ENCODE results near the gene PKP4.

PKP4 gene

DNA sequence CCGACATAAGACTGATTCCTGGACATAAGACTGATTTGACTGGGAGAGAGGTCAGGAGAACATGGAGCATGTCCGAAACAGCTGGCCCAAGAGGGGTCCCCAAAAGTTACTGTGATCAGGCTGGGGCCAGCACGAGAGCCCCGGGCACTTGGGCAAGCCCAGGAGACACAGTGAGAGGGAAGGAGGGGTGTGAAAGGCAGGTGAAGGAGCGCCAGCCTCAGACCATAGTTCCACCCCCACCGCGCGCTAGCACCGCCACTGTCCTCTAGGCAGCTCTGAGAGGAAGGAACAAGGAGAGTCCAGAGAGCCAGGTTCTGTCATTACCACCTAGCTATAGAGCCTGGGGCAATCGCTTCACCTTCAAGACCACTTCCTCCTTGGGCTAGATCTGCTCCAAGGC is 260.2 kb downstream of the PKP4 start:
- TF ChIP-seq, protein P1, sequence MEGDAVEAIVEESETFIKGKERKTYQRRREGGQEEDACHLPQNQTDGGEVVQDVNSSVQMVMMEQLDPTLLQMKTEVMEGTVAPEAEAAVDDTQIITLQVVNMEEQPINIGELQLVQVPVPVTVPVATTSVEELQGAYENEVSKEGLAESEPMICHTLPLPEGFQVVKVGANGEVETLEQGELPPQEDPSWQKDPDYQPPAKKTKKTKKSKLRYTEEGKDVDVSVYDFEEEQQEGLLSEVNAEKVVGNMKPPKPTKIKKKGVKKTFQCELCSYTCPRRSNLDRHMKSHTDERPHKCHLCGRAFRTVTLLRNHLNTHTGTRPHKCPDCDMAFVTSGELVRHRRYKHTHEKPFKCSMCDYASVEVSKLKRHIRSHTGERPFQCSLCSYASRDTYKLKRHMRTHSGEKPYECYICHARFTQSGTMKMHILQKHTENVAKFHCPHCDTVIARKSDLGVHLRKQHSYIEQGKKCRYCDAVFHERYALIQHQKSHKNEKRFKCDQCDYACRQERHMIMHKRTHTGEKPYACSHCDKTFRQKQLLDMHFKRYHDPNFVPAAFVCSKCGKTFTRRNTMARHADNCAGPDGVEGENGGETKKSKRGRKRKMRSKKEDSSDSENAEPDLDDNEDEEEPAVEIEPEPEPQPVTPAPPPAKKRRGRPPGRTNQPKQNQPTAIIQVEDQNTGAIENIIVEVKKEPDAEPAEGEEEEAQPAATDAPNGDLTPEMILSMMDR (conservative IDR thresholded peaks at IDR 0.05), result no peak
- TF ChIP-seq ZFX (IDR thresholded peaks at IDR 0.05), result no peak
- H3K27ac ChIP-seq, result no peak overlapping the region

DNA sequence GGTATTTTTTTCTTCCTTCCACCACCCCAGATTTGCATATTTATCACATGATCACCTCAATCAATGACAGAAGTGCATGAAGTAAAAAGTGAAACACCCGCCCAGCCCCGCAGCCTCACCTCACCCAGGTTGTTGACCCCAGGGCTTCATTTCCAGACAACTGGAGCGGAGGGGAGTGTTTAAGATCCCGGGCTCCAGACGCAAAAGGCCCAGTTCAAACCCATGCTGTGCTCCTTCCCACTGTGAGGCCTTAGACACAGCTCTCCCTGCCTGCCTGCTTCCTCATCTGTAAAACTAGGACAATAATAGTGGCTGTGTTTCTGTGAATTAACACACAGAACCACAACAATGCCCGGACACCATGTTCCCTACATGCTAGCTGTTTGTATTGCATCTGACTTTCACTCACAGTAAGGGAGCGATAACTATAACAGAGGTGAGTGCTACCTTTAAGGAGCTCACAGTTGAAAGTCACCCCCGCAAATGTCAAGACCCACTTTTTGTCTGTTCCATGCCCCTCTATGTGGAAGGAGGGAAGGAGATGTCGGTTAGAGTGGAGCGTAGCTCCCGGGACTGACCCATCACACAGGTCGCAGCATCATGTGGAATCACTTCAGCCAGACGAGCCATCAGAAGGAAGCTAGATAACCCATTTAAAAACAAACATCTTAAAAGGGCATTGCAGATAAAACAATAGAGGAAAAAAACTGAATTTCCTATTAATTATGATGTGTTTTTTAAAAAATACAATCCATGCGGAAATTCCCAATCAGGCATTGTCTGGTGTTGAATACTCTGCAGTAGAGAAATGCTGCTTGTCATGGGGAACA is 260.8 kb downstream of the PKP4 start:
- TF ChIP-seq, protein P1 (conservative IDR thresholded peaks at IDR 0.05), result no peak
- TF ChIP-seq ZFX (IDR thresholded peaks at IDR 0.05), result no peak
- no peak overlapping the region for H3K27ac ChIP-seq

DNA sequence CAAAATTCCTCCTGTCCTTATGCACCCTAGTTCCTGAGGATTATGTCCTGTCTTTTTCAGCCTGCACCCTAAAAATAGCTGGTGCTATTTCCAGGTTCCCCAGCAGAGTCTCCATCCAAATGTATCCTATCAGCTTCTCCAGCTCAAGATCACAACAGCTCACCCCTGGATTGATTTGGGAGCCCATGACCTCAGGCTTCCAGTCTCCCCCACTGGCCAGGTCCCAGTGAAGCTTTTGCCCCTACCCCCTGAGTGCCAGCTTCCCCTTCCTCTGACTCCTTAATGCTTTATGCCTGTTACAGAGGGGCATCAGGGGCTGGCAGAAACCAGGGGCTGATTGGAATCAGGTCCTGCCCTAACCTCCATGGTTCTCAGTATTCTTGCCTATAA is 261.4 kb downstream of the PKP4 start:
- TF ChIP-seq, protein P1 (conservative IDR thresholded peaks at IDR 0.05), result no peak
- TF ChIP-seq ZFX (IDR thresholded peaks at IDR 0.05), result no peak
- H3K27ac ChIP-seq, result no peak overlapping the region

DNA sequence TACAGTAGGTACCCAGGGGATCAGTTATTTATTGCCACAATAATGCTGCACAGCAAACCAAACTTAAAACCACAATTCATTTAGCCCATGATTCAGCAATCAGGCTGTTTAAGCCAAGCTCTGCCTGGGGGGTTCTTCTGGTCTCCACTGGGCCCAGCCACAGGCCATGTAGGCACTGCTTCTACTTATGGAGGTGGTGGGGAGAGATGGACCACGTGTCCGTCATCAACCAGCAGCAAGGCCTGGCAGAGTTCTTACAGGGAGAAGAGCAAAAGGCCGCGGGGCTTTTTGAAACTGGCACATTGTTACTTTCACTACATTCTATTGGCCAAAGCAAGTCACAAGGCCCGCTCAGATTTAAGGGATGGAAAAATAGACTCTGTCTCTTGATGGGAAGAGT is 262.1 kb downstream of the PKP4 start:
- no peak overlapping the region for H3K27ac ChIP-seq
- TF ChIP-seq ZFX (IDR thresholded peaks at IDR 0.05), result no peak
- TF ChIP-seq, protein P1 (conservative IDR thresholded peaks at IDR 0.05), result no peak

DNA sequence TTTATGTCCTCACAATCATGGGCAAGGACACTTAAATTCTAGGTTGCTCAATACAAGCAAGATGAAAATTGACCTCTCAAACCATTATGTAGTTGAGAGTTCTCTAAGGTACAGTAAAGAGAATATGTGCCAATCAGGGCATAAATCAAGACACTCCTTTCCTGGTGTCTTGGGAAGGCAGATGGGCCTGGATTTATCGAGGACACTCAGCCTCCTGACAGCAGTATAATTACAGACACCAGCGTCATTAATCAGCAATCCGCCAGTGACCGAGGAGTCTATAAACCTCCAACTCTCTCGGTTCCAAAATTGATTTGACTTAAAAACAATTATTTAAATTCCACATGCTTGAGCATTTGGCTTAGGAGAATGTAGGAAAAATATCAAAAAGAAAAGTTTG is 262.7 kb downstream of the PKP4 start:
- TF ChIP-seq ZFX (IDR thresholded peaks at IDR 0.05), result no peak
- TF ChIP-seq, protein P1 (conservative IDR thresholded peaks at IDR 0.05), result no peak

DNA sequence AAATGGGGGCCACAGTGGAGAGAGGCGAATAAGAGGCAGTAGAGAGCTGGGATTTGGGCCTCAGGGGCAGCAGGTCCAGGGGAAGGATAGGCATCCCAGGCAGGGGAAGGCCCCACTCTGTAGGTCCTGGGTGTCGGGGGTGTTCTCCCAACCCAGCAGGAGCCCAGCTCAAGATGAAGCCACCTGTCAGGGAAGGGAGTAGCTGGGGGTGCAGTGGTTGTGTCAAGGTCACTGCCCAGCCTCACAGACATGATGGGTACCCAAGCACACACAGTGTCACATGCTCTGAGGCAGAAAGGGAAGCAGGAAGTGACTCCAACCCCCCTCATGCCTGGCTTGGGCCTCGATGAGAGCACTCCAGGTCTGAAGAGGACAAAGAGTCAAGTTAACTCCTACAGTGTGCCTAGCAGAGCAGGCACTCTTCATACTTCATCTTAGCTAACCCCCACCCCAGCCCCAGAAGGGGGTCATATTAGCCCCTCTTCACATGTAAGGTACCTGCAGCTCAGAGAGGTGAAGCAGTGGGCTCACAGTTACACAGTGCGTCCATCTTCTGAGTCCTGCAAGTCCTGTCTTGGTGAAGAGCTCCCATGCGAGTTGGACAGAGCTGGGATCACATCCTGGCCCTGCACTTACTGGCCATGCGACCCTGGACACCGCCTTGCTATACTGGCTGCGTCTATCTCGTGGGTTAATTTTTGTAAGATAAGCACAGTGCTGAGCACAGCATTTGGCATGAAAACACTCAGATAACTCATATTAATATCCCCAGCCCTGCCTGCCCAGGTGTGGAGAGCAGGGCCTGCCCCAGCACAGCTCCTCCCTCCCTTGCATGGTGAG is 265.7 kb downstream of the PKP4 start:
- H3K27ac ChIP-seq, result peak overlapping the region; percentile 80
- TF ChIP-seq, protein P1 (conservative IDR thresholded peaks at IDR 0.05), result no peak
- no peak for TF ChIP-seq ZFX (IDR thresholded peaks at IDR 0.05)

More for the DNA sequence above, 262.7 kb downstream of the PKP4 start:
- no peak overlapping the region for H3K27ac ChIP-seq
